Trophoblast cell (in vitro differentiated cells and primary cell): ENCODE data around the gene CATSPER4.

ENCODE experiments used
- DNase-seq, 2 donors: peaks; one replicate each; pipeline ENCODE4 v3.0.0-alpha.2; 2016
- H2AFZ ChIP-seq: 2 replicates; pipeline ENCODE4 v1.6.1; 2013; ENCODE audit warnings: low read length, moderate library complexity, mild to moderate bottlenecking; ENCODE audit not compliant: insufficient read depth, poor library complexity
- H2AK5ac ChIP-seq: 2 replicates; pipeline ENCODE4 v1.6.1; 2013; ENCODE audit warnings: mild to moderate bottlenecking, low read length
- H2BK120ac ChIP-seq: 2 replicates; pipeline ENCODE4 v1.6.1; 2013; ENCODE audit warnings: low read length, mild to moderate bottlenecking, moderate library complexity; ENCODE audit not compliant: insufficient read depth, poor library complexity
- H2BK12ac ChIP-seq: 2 replicates; pipeline ENCODE4 v1.6.1; 2013; ENCODE audit warnings: mild to moderate bottlenecking, low read length, moderate library complexity
- H2BK5ac ChIP-seq: 2 replicates; pipeline ENCODE4 v1.6.1; 2013; ENCODE audit warnings: low read length, low read depth, moderate library complexity, mild to moderate bottlenecking; ENCODE audit not compliant: poor library complexity
- H3K14ac ChIP-seq: 2 replicates; pipeline ENCODE4 v1.6.1; 2013; ENCODE audit warnings: mild to moderate bottlenecking, low read length
- H3K18ac ChIP-seq: 2 replicates; pipeline ENCODE4 v1.6.1; 2013; ENCODE audit warnings: mild to moderate bottlenecking, low read length
- H3K23ac ChIP-seq: 2 replicates; pipeline ENCODE4 v1.6.1; 2013; ENCODE audit warnings: low read length
- H3K27ac ChIP-seq: 2 replicates; pipeline ENCODE4 v1.5.1; 2013; ENCODE audit warnings: low read depth, mild to moderate bottlenecking, inconsistent platforms, low read length, moderate library complexity
- H3K27me3 ChIP-seq: 2 replicates; pipeline ENCODE4 v1.6.1; 2013; ENCODE audit warnings: inconsistent platforms, mild to moderate bottlenecking, low read length, moderate library complexity; ENCODE audit not compliant: insufficient read depth
- H3K36me3 ChIP-seq, 2 experiments: 1 replicate in 1 of 2; 2 replicates in 1 of 2; pipeline ENCODE4 v1.6.1; 2013; ENCODE audit warnings: low read length in 2 of 2, mild to moderate bottlenecking in 2 of 2, moderate library complexity in 1 of 2; ENCODE audit not compliant: insufficient read depth in 2 of 2, control insufficient read depth in 1 of 2
- H3K4ac ChIP-seq: 2 replicates; pipeline ENCODE4 v1.6.1; 2013; ENCODE audit warnings: low read depth, mild to moderate bottlenecking, low read length, moderate library complexity
- H3K4me1 ChIP-seq, 2 experiments: 1 replicate in 1 of 2; 2 replicates in 1 of 2; pipeline ENCODE4 v1.6.1; 2013; ENCODE audit warnings: low read length in 2 of 2, mild to moderate bottlenecking in 2 of 2, moderate library complexity in 1 of 2; ENCODE audit not compliant: insufficient read depth in 2 of 2, control insufficient read depth in 1 of 2
- H3K4me2 ChIP-seq: 2 replicates; pipeline ENCODE4 v1.6.1; 2013; ENCODE audit warnings: inconsistent platforms, mild to moderate bottlenecking, low read length, moderate library complexity
- H3K4me3 ChIP-seq: 2 replicates; pipeline ENCODE4 v1.5.1; 2013; ENCODE audit warnings: mild to moderate bottlenecking, low read depth, low read length, inconsistent platforms
- H3K79me1 ChIP-seq: one replicate; pipeline ENCODE4 v1.6.1; 2013; ENCODE audit warnings: low read length
- H3K79me2 ChIP-seq: 2 replicates; pipeline ENCODE4 v1.6.1; 2013; ENCODE audit warnings: low read length, mild to moderate bottlenecking; ENCODE audit not compliant: control insufficient read depth, insufficient read depth, poor library complexity
- H3K9ac ChIP-seq: 2 replicates; pipeline ENCODE4 v1.6.1; 2013; ENCODE audit warnings: mild to moderate bottlenecking, low read length
- H3K9me3 ChIP-seq: 2 replicates; pipeline ENCODE4 v1.6.1; 2013; ENCODE audit warnings: low read depth, mild to moderate bottlenecking, control low read depth, inconsistent platforms, low read length; ENCODE audit not compliant: insufficient read depth
- H4K12ac ChIP-seq: 2 replicates; pipeline ENCODE4 v1.6.1; 2013; ENCODE audit warnings: low read depth, mild to moderate bottlenecking, low read length, moderate library complexity
- H4K8ac ChIP-seq: 2 replicates; pipeline ENCODE4 v1.6.1; 2013; ENCODE audit warnings: low read depth, mild to moderate bottlenecking, low read length, moderate library complexity
- H4K91ac ChIP-seq: one replicate; pipeline ENCODE4 v1.6.1; 2013; ENCODE audit warnings: low read depth, mild to moderate bottlenecking, low read length, moderate library complexity
- WGBS: extraction: QIAGEN DNeasy Blood & Tissue Kit; methylation state at CpG from one replicate; pipeline ENCODE4 v1.1.7; 2013; ENCODE audit warnings: missing lambda C conversion rate; ENCODE audit not compliant: insufficient read length, insufficient coverage; ENCODE audit errors: extremely low coverage; 5-methylcytosine and 5-hydroxymethylcytosine counted together

Gene CATSPER4

GRCh38 chr1:26200413-26200812 is 10.0 kb downstream of the CATSPER4 start:
- H3K18ac ChIP-seq, result no peak overlapping the region
- H3K4ac ChIP-seq, result no peak overlapping the region
- no peaks in the 10 kb centered on the region for H3K9me3 ChIP-seq
- no peak overlapping the region for H4K8ac ChIP-seq
- H2AFZ ChIP-seq, result peak overlapping the region; percentile 23
- H3K27ac ChIP-seq, result no peak overlapping the region
- no peak overlapping the region for H2AK5ac ChIP-seq
- H3K4me3 ChIP-seq, result no peak overlapping the region
- no peak overlapping the region for H2BK120ac ChIP-seq
- H3K4me2 ChIP-seq, result no peak overlapping the region
- no peaks in the 10 kb centered on the region for H3K36me3 ChIP-seq
- no peak overlapping the region for H4K91ac ChIP-seq
- H4K12ac ChIP-seq, result no peak overlapping the region
- H3K23ac ChIP-seq, result no peak overlapping the region
- peaks cover 2% of the 10 kb centered on the region for H3K79me1 ChIP-seq
- H3K14ac ChIP-seq, result no peak overlapping the region
- no peak for DNase-seq
- H3K79me2 ChIP-seq, result no peaks in the 10 kb centered on the region
- peaks cover 9% of the 10 kb centered on the region in 2 experiments for H3K4me1 ChIP-seq
- no CpG with 5 or more reads among the region's 5 CpGs for WGBS
- no peak overlapping the region for H2BK5ac ChIP-seq
- no peaks in the 10 kb centered on the region for H3K27me3 ChIP-seq
- H2BK12ac ChIP-seq, result no peak overlapping the region
- H3K9ac ChIP-seq, result no peak overlapping the region

DNA sequence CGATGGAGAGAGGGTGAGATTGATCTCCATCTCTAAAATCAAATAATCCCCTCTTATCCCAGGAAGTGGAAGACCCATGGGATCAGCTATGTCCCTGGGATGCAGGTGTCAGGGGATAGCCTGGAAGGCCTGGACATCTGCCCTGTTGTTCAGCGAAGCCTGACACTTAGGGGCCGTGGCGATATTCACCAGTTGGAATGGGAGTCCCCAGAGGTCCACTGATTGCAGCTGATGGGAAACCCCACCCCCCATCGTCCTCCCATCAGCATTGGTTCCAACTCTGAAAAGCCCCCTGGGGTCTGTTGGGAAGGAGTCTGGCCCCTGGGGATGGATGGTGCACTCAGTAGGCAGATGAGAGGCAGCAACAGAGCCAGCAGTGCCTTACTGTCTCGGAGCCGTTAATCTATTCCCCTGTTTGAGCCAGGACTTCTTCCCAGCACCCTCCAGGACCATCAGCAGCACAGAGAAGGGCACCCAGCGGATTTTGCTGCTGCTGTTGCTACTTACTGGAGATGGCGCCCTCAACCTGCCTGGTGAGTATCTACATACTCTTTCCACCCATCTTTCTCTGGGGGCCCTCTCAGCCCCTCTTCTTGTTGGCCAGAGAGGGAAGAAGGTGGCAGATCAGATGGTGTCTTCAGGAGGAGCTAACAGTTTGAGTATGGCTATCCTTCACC is 13.4 kb downstream of the CATSPER4 start:
- H3K9me3 ChIP-seq, result no peaks in the 10 kb centered on the region

GRCh38 chr1:26210147-26210870 is 19.9 kb downstream of the CATSPER4 start:
- H3K27ac ChIP-seq, result no peak overlapping the region
- H2BK5ac ChIP-seq, result no peak overlapping the region
- no peak overlapping the region for H2AFZ ChIP-seq
- no peak overlapping the region for H4K12ac ChIP-seq
- H3K4me2 ChIP-seq, result no peak overlapping the region
- no peak overlapping the region for H3K18ac ChIP-seq
- no peak overlapping the region for H4K8ac ChIP-seq
- H3K36me3 ChIP-seq, result no peaks in the 10 kb centered on the region
- no peaks in the 10 kb centered on the region for H3K79me1 ChIP-seq
- no peak overlapping the region for H3K4me3 ChIP-seq
- no peak overlapping the region for H3K23ac ChIP-seq
- H2BK12ac ChIP-seq, result no peak overlapping the region
- H3K14ac ChIP-seq, result no peak overlapping the region
- H3K4ac ChIP-seq, result no peak overlapping the region
- H2BK120ac ChIP-seq, result no peak overlapping the region
- no peaks in the 10 kb centered on the region for H3K79me2 ChIP-seq
- H2AK5ac ChIP-seq, result no peak overlapping the region
- no peak overlapping the region for H4K91ac ChIP-seq
- no peaks in the 10 kb centered on the region for H3K9me3 ChIP-seq
- no peaks in the 10 kb centered on the region for H3K4me1 ChIP-seq
- DNase-seq, result no peak
- H3K27me3 ChIP-seq, result no peaks in the 10 kb centered on the region
- no peak overlapping the region for H3K9ac ChIP-seq
- WGBS, result no CpG with 5 or more reads among the region's 5 CpGs

More for the DNA sequence above, 13.4 kb downstream of the CATSPER4 start:
- Histone ChIP-seq H3K9ac (no peak overlapping the region), H3K4me2 (no peak overlapping the region), H3K4me1 (peaks cover 9% of the 10 kb centered on the region in 2 experiments), H4K91ac (no peak overlapping the region), H2BK5ac (no peak overlapping the region), H4K8ac (no peak overlapping the region), H3K79me2 (no peaks in the 10 kb centered on the region), H2BK12ac (no peak overlapping the region), H2AFZ (no peak overlapping the region), H3K27ac (no peak overlapping the region), H3K23ac (no peak overlapping the region), H3K4ac (no peak overlapping the region), H3K18ac (no peak overlapping the region), H2BK120ac (no peak overlapping the region), H3K27me3 (no peaks in the 10 kb centered on the region), H3K79me1 (peaks cover 2% of the 10 kb centered on the region), H3K14ac (no peak overlapping the region), H3K4me3 (no peak overlapping the region), H2AK5ac (no peak overlapping the region), H4K12ac (no peak overlapping the region), H3K36me3 (no peaks in the 10 kb centered on the region)
- no CpG with 5 or more reads among the region's 9 CpGs for WGBS
- DNase-seq, result no peak

DNA sequence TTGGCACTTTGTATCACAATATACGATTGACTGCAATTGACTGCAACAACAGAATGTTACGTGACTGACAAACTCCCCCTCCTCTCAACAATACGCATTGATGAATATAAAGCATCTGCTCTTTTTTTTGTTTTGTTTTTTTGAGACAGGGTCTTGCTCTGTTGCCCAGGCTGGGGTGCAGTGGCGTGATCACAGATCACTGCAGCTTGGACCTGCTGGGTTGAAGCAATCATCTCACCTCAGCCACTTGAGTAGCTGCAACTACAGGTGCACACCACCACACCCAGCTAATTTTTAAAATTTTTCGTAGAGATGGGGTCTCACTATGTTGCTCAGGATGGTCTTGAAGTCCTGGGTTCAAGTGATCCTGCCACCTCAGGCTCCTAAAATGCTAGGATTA is 22.3 kb downstream of the CATSPER4 start:
- DNase-seq, result no peak
- Histone ChIP-seq H3K27me3 (no peaks in the 10 kb centered on the region), H3K18ac (no peak overlapping the region), H3K79me2 (no peaks in the 10 kb centered on the region), H4K12ac (no peak overlapping the region), H3K9ac (no peak overlapping the region), H3K23ac (no peak overlapping the region), H2BK5ac (no peak overlapping the region), H4K91ac (no peak overlapping the region), H3K4ac (no peak overlapping the region), H3K4me1 (no peaks in the 10 kb centered on the region), H2AFZ (no peak overlapping the region), H4K8ac (no peak overlapping the region), H3K4me2 (no peak overlapping the region), H2AK5ac (no peak overlapping the region), H3K14ac (no peak overlapping the region), H3K9me3 (no peaks in the 10 kb centered on the region), H2BK12ac (no peak overlapping the region), H3K4me3 (no peak overlapping the region), H3K79me1 (no peaks in the 10 kb centered on the region), H3K36me3 (no peaks in the 10 kb centered on the region), H3K27ac (no peak overlapping the region), H2BK120ac (no peak overlapping the region)
- no CpG with 5 or more reads among the region's 5 CpGs for WGBS
